GM12892 (cell line): ENCODE measurements around the gene MAN1A1.

Experiments used
- POLR2A ChIP-seq: IDR thresholded peaks from 2 replicates; pipeline ENCODE4 v1.6.1; 2011; ENCODE audit warnings: low read depth, low read length, control low read depth
- POLR2AphosphoS5 ChIP-seq: IDR thresholded peaks from 2 replicates; pipeline ENCODE4 v1.6.1; 2011; ENCODE audit warnings: low read depth, low read length, control low read depth

DNA sequence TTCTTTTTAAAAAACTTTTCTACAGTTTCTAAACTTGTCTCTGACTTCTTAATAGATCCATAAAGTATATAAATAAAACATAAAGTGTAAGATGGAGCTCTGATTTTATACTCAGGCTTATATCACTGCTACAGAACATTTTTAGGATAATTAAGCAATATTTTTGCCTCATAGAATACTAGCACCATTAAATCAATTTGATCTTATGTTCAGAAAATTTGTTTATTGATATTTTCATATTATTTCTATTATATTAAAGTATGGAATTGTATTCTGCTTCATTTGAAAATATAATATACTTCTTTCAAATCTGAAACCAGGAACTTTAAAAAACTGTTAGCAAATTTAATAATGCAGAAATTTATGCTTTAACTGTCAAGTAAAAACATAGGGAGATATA, 106.5 kb downstream of the MAN1A1 start:
- TF ChIP-seq POLR2A: no peak
- TF ChIP-seq POLR2AphosphoS5: no peak
